Fibroblast of skin of left quadriceps (primary cell): ENCODE data around the gene HNRNPUL1.

Experiments
- DNase-seq, 2 experiments: peaks; one replicate each; pipeline ENCODE4 v3.0.0-alpha.2; 2013; ENCODE audit warnings: low read depth in 2 of 2

Gene HNRNPUL1

GRCh38 chr19:41353466-41354342 is 89.5 kb downstream of the HNRNPUL1 start, which contains the start of gene TGFB1:
TSS of gene TGFB1 (minus strand) at chr19:41353922. CDS start at chr19:41353044, 878 bp downstream.
- DNase-seq = peak; percentile 77 to 78

- DNase-seq = no peak
These were observed 90.3 kb downstream of the HNRNPUL1 start for GRCh38 chr19:41354343-41354953.

- DNase-seq = no peak
These were observed 90.9 kb downstream of the HNRNPUL1 start for GRCh38 chr19:41355035-41355434.

GRCh38 chr19:41355802-41356201 is 91.6 kb downstream of the HNRNPUL1 start:
- no peak for DNase-seq

GRCh38 chr19:41356984-41357739 is 93.0 kb downstream of the HNRNPUL1 start:
- DNase-seq = no peak
